Measurements from ENCODE around the gene MRPL36. TPM values are rescaled to one million over a fixed set of nuclear protein-coding genes. Genes with fewer than 3 reads are reported as not detected.

MRPL36 gene
- total and polyA plus RNA-seq, 2 experiments from 2014 or later: 47.5 to 149 TPM

DNA sequence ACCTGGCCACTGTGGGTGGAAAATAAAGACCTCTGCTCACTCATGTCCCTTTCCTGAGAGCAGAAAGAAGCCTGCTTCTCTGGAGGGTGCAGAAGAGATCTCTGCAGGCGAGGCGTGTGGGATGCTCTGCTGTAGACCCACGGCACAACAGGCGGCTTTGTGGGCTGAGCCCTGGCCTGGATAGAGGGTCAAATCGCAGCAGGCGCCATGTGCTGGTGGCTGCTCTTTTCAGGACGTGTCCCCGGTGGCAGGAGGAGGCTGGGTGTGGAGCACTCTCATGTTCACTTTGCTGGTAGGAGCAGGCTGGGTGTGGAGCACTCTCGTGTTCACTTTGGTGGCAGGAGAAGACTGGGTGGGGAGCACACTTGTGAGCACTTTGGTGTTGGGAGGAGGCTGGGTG lies 48.0 kb upstream of the MRPL36 start (continued):
- TF ChIP-seq, protein P1, sequence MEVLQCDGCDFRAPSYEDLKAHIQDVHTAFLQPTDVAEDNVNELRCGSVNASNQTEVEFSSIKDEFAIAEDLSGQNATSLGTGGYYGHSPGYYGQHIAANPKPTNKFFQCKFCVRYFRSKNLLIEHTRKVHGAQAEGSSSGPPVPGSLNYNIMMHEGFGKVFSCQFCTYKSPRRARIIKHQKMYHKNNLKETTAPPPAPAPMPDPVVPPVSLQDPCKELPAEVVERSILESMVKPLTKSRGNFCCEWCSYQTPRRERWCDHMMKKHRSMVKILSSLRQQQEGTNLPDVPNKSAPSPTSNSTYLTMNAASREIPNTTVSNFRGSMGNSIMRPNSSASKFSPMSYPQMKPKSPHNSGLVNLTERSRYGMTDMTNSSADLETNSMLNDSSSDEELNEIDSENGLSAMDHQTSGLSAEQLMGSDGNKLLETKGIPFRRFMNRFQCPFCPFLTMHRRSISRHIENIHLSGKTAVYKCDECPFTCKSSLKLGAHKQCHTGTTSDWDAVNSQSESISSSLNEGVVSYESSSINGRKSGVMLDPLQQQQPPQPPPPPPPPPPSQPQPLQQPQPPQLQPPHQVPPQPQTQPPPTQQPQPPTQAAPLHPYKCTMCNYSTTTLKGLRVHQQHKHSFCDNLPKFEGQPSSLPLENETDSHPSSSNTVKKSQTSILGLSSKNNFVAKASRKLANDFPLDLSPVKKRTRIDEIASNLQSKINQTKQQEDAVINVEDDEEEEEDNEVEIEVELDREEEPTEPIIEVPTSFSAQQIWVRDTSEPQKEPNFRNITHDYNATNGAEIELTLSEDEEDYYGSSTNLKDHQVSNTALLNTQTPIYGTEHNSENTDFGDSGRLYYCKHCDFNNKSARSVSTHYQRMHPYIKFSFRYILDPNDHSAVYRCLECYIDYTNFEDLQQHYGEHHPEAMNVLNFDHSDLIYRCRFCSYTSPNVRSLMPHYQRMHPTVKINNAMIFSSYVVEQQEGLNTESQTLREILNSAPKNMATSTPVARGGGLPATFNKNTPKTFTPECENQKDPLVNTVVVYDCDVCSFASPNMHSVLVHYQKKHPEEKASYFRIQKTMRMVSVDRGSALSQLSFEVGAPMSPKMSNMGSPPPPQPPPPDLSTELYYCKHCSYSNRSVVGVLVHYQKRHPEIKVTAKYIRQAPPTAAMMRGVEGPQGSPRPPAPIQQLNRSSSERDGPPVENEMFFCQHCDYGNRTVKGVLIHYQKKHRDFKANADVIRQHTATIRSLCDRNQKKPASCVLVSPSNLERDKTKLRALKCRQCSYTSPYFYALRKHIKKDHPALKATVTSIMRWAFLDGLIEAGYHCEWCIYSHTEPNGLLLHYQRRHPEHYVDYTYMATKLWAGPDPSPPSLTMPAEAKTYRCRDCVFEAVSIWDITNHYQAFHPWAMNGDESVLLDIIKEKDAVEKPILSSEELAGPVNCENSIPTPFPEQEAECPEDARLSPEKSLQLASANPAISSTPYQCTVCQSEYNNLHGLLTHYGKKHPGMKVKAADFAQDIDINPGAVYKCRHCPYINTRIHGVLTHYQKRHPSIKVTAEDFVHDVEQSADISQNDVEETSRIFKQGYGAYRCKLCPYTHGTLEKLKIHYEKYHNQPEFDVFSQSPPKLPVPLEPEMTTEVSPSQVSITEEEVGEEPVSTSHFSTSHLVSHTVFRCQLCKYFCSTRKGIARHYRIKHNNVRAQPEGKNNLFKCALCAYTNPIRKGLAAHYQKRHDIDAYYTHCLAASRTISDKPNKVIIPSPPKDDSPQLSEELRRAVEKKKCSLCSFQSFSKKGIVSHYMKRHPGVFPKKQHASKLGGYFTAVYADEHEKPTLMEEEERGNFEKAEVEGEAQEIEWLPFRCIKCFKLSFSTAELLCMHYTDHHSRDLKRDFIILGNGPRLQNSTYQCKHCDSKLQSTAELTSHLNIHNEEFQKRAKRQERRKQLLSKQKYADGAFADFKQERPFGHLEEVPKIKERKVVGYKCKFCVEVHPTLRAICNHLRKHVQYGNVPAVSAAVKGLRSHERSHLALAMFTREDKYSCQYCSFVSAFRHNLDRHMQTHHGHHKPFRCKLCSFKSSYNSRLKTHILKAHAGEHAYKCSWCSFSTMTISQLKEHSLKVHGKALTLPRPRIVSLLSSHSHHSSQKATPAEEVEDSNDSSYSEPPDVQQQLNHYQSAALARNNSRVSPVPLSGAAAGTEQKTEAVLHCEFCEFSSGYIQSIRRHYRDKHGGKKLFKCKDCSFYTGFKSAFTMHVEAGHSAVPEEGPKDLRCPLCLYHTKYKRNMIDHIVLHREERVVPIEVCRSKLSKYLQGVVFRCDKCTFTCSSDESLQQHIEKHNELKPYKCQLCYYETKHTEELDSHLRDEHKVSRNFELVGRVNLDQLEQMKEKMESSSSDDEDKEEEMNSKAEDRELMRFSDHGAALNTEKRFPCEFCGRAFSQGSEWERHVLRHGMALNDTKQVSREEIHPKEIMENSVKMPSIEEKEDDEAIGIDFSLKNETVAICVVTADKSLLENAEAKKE (CRISPR knock-in tag; IDR thresholded peaks at IDR 0.05): no peak
- TF ChIP-seq ZNF331 (CRISPR knock-in tag; IDR thresholded peaks at IDR 0.05; ENCODE audit: low read depth) (no peak), ETS1 (IDR thresholded peaks at IDR 0.05) (no peak)

- ATAC-seq: no peak
- Mint-ChIP-seq H3K36me3 (ENCODE audit: low read depth) (no peaks in the 10 kb centered on the region), H3K27ac (no peak overlapping the region), H3K27me3 (ENCODE audit: insufficient read depth, low read depth, poor library complexity) (peaks cover 48% of the 10 kb centered on the region), H3K4me1 (peaks cover 20% of the 10 kb centered on the region), H3K9me3 (no peaks in the 10 kb centered on the region), H3K4me3 (no peak overlapping the region)
- Histone ChIP-seq H3K36me3 (ENCODE audit: insufficient read depth) (no peaks in the 10 kb centered on the region), H3K9me2 (ENCODE audit: insufficient read depth) (0 out of 2 replicates have a peak, but pooled peaks cover 3% of the 10 kb centered on the region), H3K27me3 (ENCODE audit: insufficient read depth) (peaks cover 33% of the 10 kb centered on the region), H3K4me3 (no peak overlapping the region), H3K4me2 (no peak overlapping the region), H3K79me2 (replicated peaks; ENCODE audit: insufficient read depth) (no peaks in the 10 kb centered on the region), H2AFZ (no peak overlapping the region), H3K27ac (ENCODE audit: low read depth) (no peak overlapping the region), H3K4me1 (ENCODE audit: insufficient read depth) (no peaks in the 10 kb centered on the region; the same call in 1 of the 2 replicates), H4K20me1 (replicated peaks; ENCODE audit: insufficient read depth) (no peaks in the 10 kb centered on the region), H3F3A (replicated peaks; ENCODE audit: low read depth) (no peaks in the 10 kb centered on the region)
- no peak for DNase-seq (ENCODE audit: low spot score)
- TF ChIP-seq, protein P2, sequence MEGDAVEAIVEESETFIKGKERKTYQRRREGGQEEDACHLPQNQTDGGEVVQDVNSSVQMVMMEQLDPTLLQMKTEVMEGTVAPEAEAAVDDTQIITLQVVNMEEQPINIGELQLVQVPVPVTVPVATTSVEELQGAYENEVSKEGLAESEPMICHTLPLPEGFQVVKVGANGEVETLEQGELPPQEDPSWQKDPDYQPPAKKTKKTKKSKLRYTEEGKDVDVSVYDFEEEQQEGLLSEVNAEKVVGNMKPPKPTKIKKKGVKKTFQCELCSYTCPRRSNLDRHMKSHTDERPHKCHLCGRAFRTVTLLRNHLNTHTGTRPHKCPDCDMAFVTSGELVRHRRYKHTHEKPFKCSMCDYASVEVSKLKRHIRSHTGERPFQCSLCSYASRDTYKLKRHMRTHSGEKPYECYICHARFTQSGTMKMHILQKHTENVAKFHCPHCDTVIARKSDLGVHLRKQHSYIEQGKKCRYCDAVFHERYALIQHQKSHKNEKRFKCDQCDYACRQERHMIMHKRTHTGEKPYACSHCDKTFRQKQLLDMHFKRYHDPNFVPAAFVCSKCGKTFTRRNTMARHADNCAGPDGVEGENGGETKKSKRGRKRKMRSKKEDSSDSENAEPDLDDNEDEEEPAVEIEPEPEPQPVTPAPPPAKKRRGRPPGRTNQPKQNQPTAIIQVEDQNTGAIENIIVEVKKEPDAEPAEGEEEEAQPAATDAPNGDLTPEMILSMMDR (conservative IDR thresholded peaks at IDR 0.05; ENCODE audit: low read depth in 2 of 2): no peak
- TF ChIP-seq NANOG (IDR thresholded peaks at IDR 0.05; ENCODE audit: borderline replicate concordance) (no peak), ZNF114 (CRISPR knock-in tag; IDR thresholded peaks at IDR 0.05) (no peak), EZH2 (IDR thresholded peaks at IDR 0.05; ENCODE audit: low read depth, unreplicated experiment) (no peak)
- TF ChIP-seq, protein P1 (CRISPR knock-in tag; IDR thresholded peaks at IDR 0.05): no peak
Measured at GRCh38 chr5:1847056-1847455, 47.4 kb upstream of the MRPL36 start.

All from GM23338 (cell line).